HEK293 (cell line): ENCODE results near the gene BACH2.

Experiments
- CTCF ChIA-PET: fragments of 350-600 bp; formaldehyde crosslinking; extraction: SDS; loops from one replicate; lab custom pipeline; 2021; ENCODE audit warnings: antibody characterized with exemption; lab: Yijun Ruan, JAX
- POLR2A ChIA-PET: fragments of 300-600 bp; formaldehyde crosslinking; extraction: SDS; loops from one replicate; lab custom pipeline; 2020; ENCODE audit warnings: antibody characterized with exemption, inconsistent platforms; lab: Yijun Ruan, JAX
- H3K27ac ChIP-seq: fragments of 200-500 bp; sonication (Bioruptor generic); 2 replicates; pipeline ENCODE4 v1.5.1; 2014; ENCODE audit warnings: low read depth, low read length, control low read depth, inconsistent platforms; ENCODE audit errors: extremely low read depth
- H3K36me3 ChIP-seq, 2 experiments: fragments of 200-500 bp in 1 of 2; sonication (Bioruptor generic) in 1 of 2; 1 replicate in 1 of 2; 2 replicates in 1 of 2; pipeline ENCODE4 v1.5.1; 2014 to 2017; ENCODE audit warnings: inconsistent platforms in 2 of 2, low read length in 2 of 2; ENCODE audit not compliant: control insufficient read depth in 2 of 2, insufficient read depth in 1 of 2
- H3K4me1 ChIP-seq: fragments of 200-500 bp; sonication (Bioruptor generic); 2 replicates; pipeline ENCODE4 v1.5.1; 2014; ENCODE audit warnings: mild to moderate bottlenecking, low read length, inconsistent platforms; ENCODE audit not compliant: control insufficient read depth, insufficient read depth
- H3K4me3 ChIP-seq: 2 replicates; pipeline ENCODE4 v1.5.1; 2011; ENCODE audit warnings: low read depth, mild to moderate bottlenecking, control low read depth, low read length, moderate library complexity
- H3K9me3 ChIP-seq: fragments of 200-500 bp; sonication (Bioruptor generic); 2 replicates; pipeline ENCODE4 v1.5.1; 2014; ENCODE audit warnings: low read depth, low read length, inconsistent platforms; ENCODE audit not compliant: control insufficient read depth, insufficient read depth
- ATF2 ChIP-seq: fragments of 450-650 bp; formaldehyde crosslinking; IDR thresholded peaks from 2 replicates; pipeline ENCODE4 v1.5.1; 2016; ENCODE audit warnings: missing biosample characterization, missing genetic modification characterization, low read depth
- BCL6B ChIP-seq: fragments of 450-650 bp; formaldehyde crosslinking; IDR thresholded peaks from 2 replicates; pipeline ENCODE4 v1.5.1; 2017; ENCODE audit warnings: missing biosample characterization, missing genetic modification characterization
- KLF7 ChIP-seq: fragments of 450-650 bp; formaldehyde crosslinking; IDR thresholded peaks from 2 replicates; pipeline ENCODE4 v1.5.1; 2016; ENCODE audit warnings: missing biosample characterization, missing genetic modification characterization, borderline replicate concordance
- OVOL3 ChIP-seq: fragments of 450-650 bp; formaldehyde crosslinking; IDR thresholded peaks from 2 replicates; pipeline ENCODE4 v1.5.1; 2016; ENCODE audit warnings: missing biosample characterization, missing genetic modification characterization
- PRDM6 ChIP-seq: fragments of 450-650 bp; formaldehyde crosslinking; IDR thresholded peaks from 2 replicates; pipeline ENCODE4 v1.5.1; 2017; ENCODE audit warnings: missing biosample characterization, missing genetic modification characterization
- SCRT1 ChIP-seq: fragments of 450-650 bp; formaldehyde crosslinking; IDR thresholded peaks from 2 replicates; pipeline ENCODE4 v1.5.1; 2016; ENCODE audit warnings: missing biosample characterization, missing genetic modification characterization, borderline replicate concordance
- ZBTB10 ChIP-seq: fragments of 450-650 bp; formaldehyde crosslinking; IDR thresholded peaks from 2 replicates; pipeline ENCODE4 v1.5.1; 2016; ENCODE audit warnings: missing biosample characterization, missing genetic modification characterization
- ZIC2 ChIP-seq: fragments of 450-650 bp; formaldehyde crosslinking; IDR thresholded peaks from 2 replicates; pipeline ENCODE4 v1.5.1; 2016; ENCODE audit warnings: missing biosample characterization, missing genetic modification characterization
- ZNF146 ChIP-seq: fragments of 450-650 bp; formaldehyde crosslinking; IDR thresholded peaks from 2 replicates; pipeline ENCODE4 v1.5.1; 2016; ENCODE audit warnings: missing biosample characterization, missing genetic modification characterization
- ZNF148 ChIP-seq: fragments of 450-650 bp; formaldehyde crosslinking; IDR thresholded peaks from 2 replicates; pipeline ENCODE4 v1.5.0; 2017; ENCODE audit warnings: missing biosample characterization, missing genetic modification characterization, borderline replicate concordance
- ZNF366 ChIP-seq: fragments of 450-650 bp; formaldehyde crosslinking; conservative IDR thresholded peaks from 2 replicates; pipeline ENCODE4 v1.5.1; 2016; ENCODE audit warnings: missing biosample characterization, missing genetic modification characterization
- ZNF473 ChIP-seq: fragments of 450-650 bp; formaldehyde crosslinking; IDR thresholded peaks from 2 replicates; pipeline ENCODE4 v1.5.1; 2017; ENCODE audit warnings: missing biosample characterization, missing genetic modification characterization
- ZNF488 ChIP-seq: fragments of 450-650 bp; formaldehyde crosslinking; IDR thresholded peaks from 2 replicates; pipeline ENCODE4 v1.5.1; 2016; ENCODE audit warnings: missing biosample characterization, missing genetic modification characterization
- ZNF514 ChIP-seq: fragments of 450-650 bp; formaldehyde crosslinking; IDR thresholded peaks from 2 replicates; pipeline ENCODE4 v1.5.1; 2016; ENCODE audit warnings: missing biosample characterization, missing genetic modification characterization
- ZNF549 ChIP-seq: fragments of 450-650 bp; IDR thresholded peaks from 2 replicates; pipeline ENCODE4 v1.5.1; 2018; ENCODE audit warnings: missing biosample characterization, missing genetic modification characterization, mild to moderate bottlenecking, inconsistent platforms, moderate library complexity
- ZNF654 ChIP-seq: fragments of 450-650 bp; formaldehyde crosslinking; IDR thresholded peaks from 2 replicates; pipeline ENCODE4 v1.5.1; 2016; ENCODE audit warnings: low read depth, missing biosample characterization, missing genetic modification characterization
- ZNF747 ChIP-seq: fragments of 450-650 bp; formaldehyde crosslinking; IDR thresholded peaks from 2 replicates; pipeline ENCODE4 v1.5.1; 2016; ENCODE audit warnings: missing biosample characterization, missing genetic modification characterization
- ZNF791 ChIP-seq: fragments of 450-650 bp; formaldehyde crosslinking; IDR thresholded peaks from 2 replicates; pipeline ENCODE4 v1.5.1; 2016; ENCODE audit warnings: missing biosample characterization, missing genetic modification characterization
- ZSCAN23 ChIP-seq: fragments of 450-650 bp; formaldehyde crosslinking; IDR thresholded peaks from 2 replicates; pipeline ENCODE4 v1.5.1; 2016; ENCODE audit warnings: missing biosample characterization, missing genetic modification characterization

The BACH2 gene

GRCh38 chr6:89997456-89998445, 298.9 kb downstream of the BACH2 start (continued):
- TF ChIP-seq ATF2 (peak; percentile 70), ZSCAN23 (tag by site-specific recombination) (no peak), BCL6B (no peak)

- H3K9me3 ChIP-seq: no peaks in the 10 kb centered on the region
- TF ChIP-seq ZNF514 (tag by site-specific recombination): no peak
- TF ChIP-seq OVOL3 (tag by site-specific recombination): no peak
- no peak for TF ChIP-seq KLF7 (tag by site-specific recombination)
- TF ChIP-seq ZSCAN23 (tag by site-specific recombination): no peak
- no peak for TF ChIP-seq ZNF366 (tag by site-specific recombination)
- no peak for TF ChIP-seq ZNF791
- TF ChIP-seq ZIC2 (tag by site-specific recombination): no peak
- TF ChIP-seq ZNF549 (tag by site-specific recombination): no peak
- TF ChIP-seq ZNF473 (tag by site-specific recombination): no peak
- no peak for TF ChIP-seq ZNF747 (tag by site-specific recombination)
- no peak for TF ChIP-seq PRDM6 (tag by site-specific recombination)
- TF ChIP-seq ZBTB10 (tag by site-specific recombination): no peak
- TF ChIP-seq ZNF488: no peak
- TF ChIP-seq ZNF146 (tag by site-specific recombination): no peak
- no peak for TF ChIP-seq SCRT1 (tag by site-specific recombination)
- TF ChIP-seq ZNF654 (tag by site-specific recombination): no peak
- TF ChIP-seq ZNF148 (tag by site-specific recombination): no peak
- TF ChIP-seq, all 188 proteins: peak for 0
- Histone ChIP-seq H3K4me1 (0 out of 2 replicates have a peak, but pooled peaks cover 5% of the 10 kb centered on the region), H3K4me3 (no peak overlapping the region), H3K36me3 (no peaks in the 10 kb centered on the region), H3K27ac (no peak overlapping the region)
- CTCF ChIA-PET: interaction anchor here (0.7 to 0.9 kb wide), 4 partner anchors 18 to 167 kb away, joined by 3 to 6 read pairs (median 4); no protein-coding TSS in a partner anchor
- POLR2A ChIA-PET: no interaction called here
These were observed 303.2 kb downstream of the BACH2 start for GRCh38 chr6:89993411-89993810.
